ENCODE results near the gene FBF1. TPM values are rescaled to one million over a fixed set of nuclear protein-coding genes. Genes with fewer than 3 reads are reported as not detected.

FBF1 gene
- total RNA-seq, 3 donors from 2014 or later (not counting 1 experiment from before 2014, with no cell fraction given), result 24.9 to 34.0 (median 33.0) TPM

DNA sequence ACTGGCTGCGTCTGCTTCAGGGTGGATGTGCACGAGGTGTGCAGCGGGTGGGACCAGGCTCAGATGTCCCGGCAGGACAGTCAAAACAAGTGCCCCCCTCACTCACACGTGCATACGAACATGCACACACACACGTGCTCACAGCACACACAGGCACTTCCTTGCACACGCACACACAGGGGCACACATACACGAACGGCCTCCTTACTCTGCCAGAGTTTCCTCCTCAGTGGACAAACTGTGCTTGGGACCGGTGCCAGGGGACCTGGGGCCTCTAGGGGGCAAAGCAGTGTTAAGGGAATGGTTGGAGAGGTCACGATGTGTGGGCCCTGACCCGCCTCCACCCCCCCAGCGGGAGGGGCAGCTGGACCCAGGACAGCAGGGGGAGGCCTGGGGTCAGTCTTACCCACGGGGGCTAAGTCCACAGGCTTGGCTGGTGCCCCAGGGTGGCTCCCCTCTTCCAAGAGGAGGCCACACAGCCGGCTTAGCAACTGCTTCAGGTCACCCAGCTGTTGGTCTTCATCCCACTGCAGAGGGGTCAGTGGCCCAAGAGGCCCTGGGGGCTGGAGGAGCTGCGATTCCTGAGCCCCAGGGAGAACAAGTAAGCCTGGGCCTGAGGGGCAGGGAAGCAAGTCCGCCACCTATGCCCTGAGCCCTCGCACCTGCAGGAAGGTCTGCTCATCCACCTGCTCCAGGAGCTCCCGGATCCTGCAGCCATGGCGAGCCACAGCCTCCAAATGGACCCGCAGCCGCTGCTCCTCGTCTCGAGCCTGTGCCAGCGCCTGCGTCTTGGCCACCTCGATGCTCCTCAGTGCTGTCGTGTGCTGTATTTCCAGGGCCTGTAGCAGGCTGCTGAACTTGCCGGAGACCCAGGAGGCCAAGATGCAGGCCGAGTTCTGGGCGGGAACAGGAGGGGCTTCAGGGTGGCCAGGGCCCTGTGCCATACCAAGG is 49.0 kb downstream of the FBF1 start:
- Mint-ChIP-seq H3K4me1 (peaks cover 23 to 26% of the 10 kb centered on the region in 2 donors), H3K9me3 (no peaks in the 10 kb centered on the region), H3K36me3 (no peaks in the 10 kb centered on the region), H3K27ac (no peak overlapping the region), H3K27me3 (ENCODE audit: low read depth in 2 of 2) (no peaks in the 10 kb centered on the region), H3K4me3 (no peak overlapping the region)
- Histone ChIP-seq H3K27ac (ENCODE audit: low read length) (no peak overlapping the region), H3K27me3 (ENCODE audit: control insufficient read depth, insufficient read depth, low read length) (no peaks in the 10 kb centered on the region), H3K9me3 (ENCODE audit: control insufficient read depth, insufficient read depth, low read length) (no peaks in the 10 kb centered on the region), H3K4me1 (ENCODE audit: control insufficient read depth, insufficient read depth, low read length) (peaks cover 18% of the 10 kb centered on the region), H3K36me3 (ENCODE audit: control insufficient read depth, insufficient read depth, low read length) (peaks cover 16% of the 10 kb centered on the region), H3K4me3 (ENCODE audit: low read length) (no peak overlapping the region)
- 92% methylated on average over 32 of the region's 32 CpGs for WGBS (ENCODE audit: insufficient coverage)
- DNase-seq (no peak), ATAC-seq (no peak)
- TF ChIP-seq, protein P1, sequence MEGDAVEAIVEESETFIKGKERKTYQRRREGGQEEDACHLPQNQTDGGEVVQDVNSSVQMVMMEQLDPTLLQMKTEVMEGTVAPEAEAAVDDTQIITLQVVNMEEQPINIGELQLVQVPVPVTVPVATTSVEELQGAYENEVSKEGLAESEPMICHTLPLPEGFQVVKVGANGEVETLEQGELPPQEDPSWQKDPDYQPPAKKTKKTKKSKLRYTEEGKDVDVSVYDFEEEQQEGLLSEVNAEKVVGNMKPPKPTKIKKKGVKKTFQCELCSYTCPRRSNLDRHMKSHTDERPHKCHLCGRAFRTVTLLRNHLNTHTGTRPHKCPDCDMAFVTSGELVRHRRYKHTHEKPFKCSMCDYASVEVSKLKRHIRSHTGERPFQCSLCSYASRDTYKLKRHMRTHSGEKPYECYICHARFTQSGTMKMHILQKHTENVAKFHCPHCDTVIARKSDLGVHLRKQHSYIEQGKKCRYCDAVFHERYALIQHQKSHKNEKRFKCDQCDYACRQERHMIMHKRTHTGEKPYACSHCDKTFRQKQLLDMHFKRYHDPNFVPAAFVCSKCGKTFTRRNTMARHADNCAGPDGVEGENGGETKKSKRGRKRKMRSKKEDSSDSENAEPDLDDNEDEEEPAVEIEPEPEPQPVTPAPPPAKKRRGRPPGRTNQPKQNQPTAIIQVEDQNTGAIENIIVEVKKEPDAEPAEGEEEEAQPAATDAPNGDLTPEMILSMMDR (IDR thresholded peaks at IDR 0.05), result no peak
- intact Hi-C loops (cut with micrococcal nuclease), result no loop called here

DNA sequence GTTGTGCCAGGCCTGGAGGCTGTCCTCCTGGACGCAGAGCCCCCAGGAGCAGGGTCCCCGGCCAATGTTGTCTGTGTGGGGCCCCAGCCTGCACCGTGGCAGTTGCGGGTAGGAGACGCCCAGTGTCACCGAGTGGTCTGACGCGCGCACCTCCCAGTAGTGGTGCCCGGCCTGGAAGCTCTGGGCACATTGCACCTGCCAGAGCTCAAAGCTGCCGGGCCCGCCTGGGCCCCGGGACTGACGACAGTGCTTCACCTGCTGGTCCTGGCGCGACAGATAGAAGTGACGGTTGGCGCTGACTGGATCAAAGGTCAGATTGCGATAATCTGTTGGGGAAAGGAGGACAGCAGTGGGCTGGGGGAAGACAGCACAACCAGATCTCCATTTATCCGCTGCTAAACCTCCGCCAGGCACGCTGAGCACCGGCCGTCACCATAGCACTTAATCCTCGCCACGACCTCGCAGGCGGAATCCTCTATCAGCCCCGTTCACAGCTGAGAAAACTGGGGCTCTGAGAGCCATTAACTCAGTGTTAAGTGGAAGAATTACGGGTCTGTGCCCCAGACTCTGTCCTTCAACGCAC is 49.7 kb downstream of the FBF1 start:
- H3K4me1 Mint-ChIP-seq, result peaks cover 23 to 26% of the 10 kb centered on the region in 2 donors

DNA sequence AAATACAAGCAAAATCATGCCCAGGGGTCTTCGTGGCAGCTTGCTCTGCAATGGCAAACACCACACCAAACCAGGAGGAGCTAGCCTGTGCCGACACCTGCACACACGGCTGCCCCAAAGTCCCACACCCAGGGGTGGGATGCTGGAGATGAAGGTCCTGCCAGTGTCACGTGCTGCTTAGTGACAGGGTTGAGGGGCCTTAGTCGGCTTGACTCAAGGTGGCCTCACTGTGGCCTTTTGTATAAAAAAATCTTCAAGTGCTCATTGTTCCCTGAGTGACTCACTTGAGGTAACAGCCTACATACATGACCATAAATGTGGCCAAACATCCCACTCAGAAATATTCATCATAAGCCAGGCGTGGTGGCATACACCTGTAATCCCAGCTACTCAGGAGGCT is 51.4 kb downstream of the FBF1 start:
- H3K27ac Mint-ChIP-seq, result no peak overlapping the region
- no peak for DNase-seq
- peaks cover 16% of the 10 kb centered on the region for H3K36me3 ChIP-seq (ENCODE audit: control insufficient read depth, insufficient read depth, low read length)
- no peak overlapping the region for H3K4me3 ChIP-seq (ENCODE audit: low read length)
- H3K27me3 Mint-ChIP-seq (ENCODE audit: low read depth in 2 of 2), result no peaks in the 10 kb centered on the region
- no peaks in the 10 kb centered on the region for H3K4me1 ChIP-seq (ENCODE audit: control insufficient read depth, insufficient read depth, low read length)
- H3K4me1 Mint-ChIP-seq, result peaks cover 9 to 11% of the 10 kb centered on the region in 2 donors
- intact Hi-C loops (cut with micrococcal nuclease), result loop anchor here (10.0 kb wide), 1 partner anchor 55 kb away; the partner anchor contains the start of gene FBF1
- WGBS (ENCODE audit: insufficient coverage), result 83% methylated on average over 6 of the region's 6 CpGs
- no peaks in the 10 kb centered on the region for H3K36me3 Mint-ChIP-seq
- H3K27me3 ChIP-seq (ENCODE audit: control insufficient read depth, insufficient read depth, low read length), result no peaks in the 10 kb centered on the region
- no peaks in the 10 kb centered on the region for H3K9me3 ChIP-seq (ENCODE audit: control insufficient read depth, insufficient read depth, low read length)
- H3K27ac ChIP-seq (ENCODE audit: low read length), result no peak overlapping the region
- TF ChIP-seq, protein P1 (IDR thresholded peaks at IDR 0.05), result no peak
- ATAC-seq, result no peak
- H3K9me3 Mint-ChIP-seq, result no peaks in the 10 kb centered on the region
- H3K4me3 Mint-ChIP-seq, result no peak overlapping the region

More for the DNA sequence above, 49.7 kb downstream of the FBF1 start:
- TF ChIP-seq, protein P1 (IDR thresholded peaks at IDR 0.05), result no peak
- Mint-ChIP-seq H3K27ac (no peak overlapping the region), H3K9me3 (no peaks in the 10 kb centered on the region), H3K36me3 (no peaks in the 10 kb centered on the region), H3K27me3 (ENCODE audit: low read depth in 2 of 2) (no peaks in the 10 kb centered on the region), H3K4me3 (no peak overlapping the region)
- no peak overlapping the region for H3K27ac ChIP-seq (ENCODE audit: low read length)
- H3K4me1 ChIP-seq (ENCODE audit: control insufficient read depth, insufficient read depth, low read length), result peaks cover 16% of the 10 kb centered on the region
- WGBS (ENCODE audit: insufficient coverage), result 98% methylated on average over 31 of the region's 31 CpGs
- no peaks in the 10 kb centered on the region for H3K27me3 ChIP-seq (ENCODE audit: control insufficient read depth, insufficient read depth, low read length)
- intact Hi-C loops (cut with micrococcal nuclease), result no loop called here
- no peaks in the 10 kb centered on the region for H3K9me3 ChIP-seq (ENCODE audit: control insufficient read depth, insufficient read depth, low read length)
- no peak overlapping the region for H3K4me3 ChIP-seq (ENCODE audit: low read length)
- peaks cover 16% of the 10 kb centered on the region for H3K36me3 ChIP-seq (ENCODE audit: control insufficient read depth, insufficient read depth, low read length)
- DNase-seq (no peak), ATAC-seq (no peak)
